ENCODE data around the gene NPY. TPM values are rescaled to one million over a fixed set of nuclear protein-coding genes. Genes with fewer than 3 reads are reported as not detected.

The NPY gene
- total and polyA plus RNA-seq, 10 of the 15 experiments (the other 5 are each of a cell fraction or from before 2014, with no cell fraction given): not detected

DNA sequence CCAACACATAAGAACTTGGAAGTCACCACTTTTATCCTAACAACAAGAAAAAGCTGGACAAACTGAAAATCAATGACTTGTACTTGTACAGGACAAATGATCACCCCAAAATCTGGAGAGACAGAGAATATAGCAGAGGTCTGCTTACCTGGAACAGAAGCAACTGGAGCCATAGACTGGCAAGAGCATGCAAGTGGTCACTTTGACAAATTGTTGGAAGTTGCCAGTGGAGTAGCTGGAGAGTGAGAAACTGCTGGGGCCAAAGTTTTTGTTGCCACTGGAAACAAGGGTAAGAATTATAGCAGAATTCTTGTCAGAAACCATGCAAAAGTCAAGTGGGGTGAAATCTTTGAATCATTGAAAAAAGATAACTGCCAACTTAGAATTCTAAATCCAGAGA lies 35.2 kb downstream of the NPY start (continued):
- TF ChIP-seq, protein P1, sequence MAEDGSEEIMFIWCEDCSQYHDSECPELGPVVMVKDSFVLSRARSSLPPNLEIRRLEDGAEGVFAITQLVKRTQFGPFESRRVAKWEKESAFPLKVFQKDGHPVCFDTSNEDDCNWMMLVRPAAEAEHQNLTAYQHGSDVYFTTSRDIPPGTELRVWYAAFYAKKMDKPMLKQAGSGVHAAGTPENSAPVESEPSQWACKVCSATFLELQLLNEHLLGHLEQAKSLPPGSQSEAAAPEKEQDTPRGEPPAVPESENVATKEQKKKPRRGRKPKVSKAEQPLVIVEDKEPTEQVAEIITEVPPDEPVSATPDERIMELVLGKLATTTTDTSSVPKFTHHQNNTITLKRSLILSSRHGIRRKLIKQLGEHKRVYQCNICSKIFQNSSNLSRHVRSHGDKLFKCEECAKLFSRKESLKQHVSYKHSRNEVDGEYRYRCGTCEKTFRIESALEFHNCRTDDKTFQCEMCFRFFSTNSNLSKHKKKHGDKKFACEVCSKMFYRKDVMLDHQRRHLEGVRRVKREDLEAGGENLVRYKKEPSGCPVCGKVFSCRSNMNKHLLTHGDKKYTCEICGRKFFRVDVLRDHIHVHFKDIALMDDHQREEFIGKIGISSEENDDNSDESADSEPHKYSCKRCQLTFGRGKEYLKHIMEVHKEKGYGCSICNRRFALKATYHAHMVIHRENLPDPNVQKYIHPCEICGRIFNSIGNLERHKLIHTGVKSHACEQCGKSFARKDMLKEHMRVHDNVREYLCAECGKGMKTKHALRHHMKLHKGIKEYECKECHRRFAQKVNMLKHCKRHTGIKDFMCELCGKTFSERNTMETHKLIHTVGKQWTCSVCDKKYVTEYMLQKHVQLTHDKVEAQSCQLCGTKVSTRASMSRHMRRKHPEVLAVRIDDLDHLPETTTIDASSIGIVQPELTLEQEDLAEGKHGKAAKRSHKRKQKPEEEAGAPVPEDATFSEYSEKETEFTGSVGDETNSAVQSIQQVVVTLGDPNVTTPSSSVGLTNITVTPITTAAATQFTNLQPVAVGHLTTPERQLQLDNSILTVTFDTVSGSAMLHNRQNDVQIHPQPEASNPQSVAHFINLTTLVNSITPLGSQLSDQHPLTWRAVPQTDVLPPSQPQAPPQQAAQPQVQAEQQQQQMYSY (CRISPR knock-in tag; IDR thresholded peaks at IDR 0.05): no peak
- TF ChIP-seq JUND (IDR thresholded peaks at IDR 0.05; ENCODE audit: low read depth, low read length): no peak
- TF ChIP-seq, protein P2, sequence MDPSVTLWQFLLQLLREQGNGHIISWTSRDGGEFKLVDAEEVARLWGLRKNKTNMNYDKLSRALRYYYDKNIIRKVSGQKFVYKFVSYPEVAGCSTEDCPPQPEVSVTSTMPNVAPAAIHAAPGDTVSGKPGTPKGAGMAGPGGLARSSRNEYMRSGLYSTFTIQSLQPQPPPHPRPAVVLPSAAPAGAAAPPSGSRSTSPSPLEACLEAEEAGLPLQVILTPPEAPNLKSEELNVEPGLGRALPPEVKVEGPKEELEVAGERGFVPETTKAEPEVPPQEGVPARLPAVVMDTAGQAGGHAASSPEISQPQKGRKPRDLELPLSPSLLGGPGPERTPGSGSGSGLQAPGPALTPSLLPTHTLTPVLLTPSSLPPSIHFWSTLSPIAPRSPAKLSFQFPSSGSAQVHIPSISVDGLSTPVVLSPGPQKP (IDR thresholded peaks at IDR 0.05; ENCODE audit: low read depth, low read length): no peak
- TF ChIP-seq CBX3 (IDR thresholded peaks at IDR 0.05; ENCODE audit: borderline replicate concordance, low read depth): no peak
- TF ChIP-seq ASH2L (IDR thresholded peaks at IDR 0.05; ENCODE audit: borderline replicate concordance, low read depth): no peak
- no peak for TF ChIP-seq IKZF2 (IDR thresholded peaks at IDR 0.05)
- TF ChIP-seq POLR2A (IDR thresholded peaks at IDR 0.05; ENCODE audit: low read depth, low read length): no peak
- no peak for TF ChIP-seq CBX5 (IDR thresholded peaks at IDR 0.05; ENCODE audit: low read depth)
- TF ChIP-seq ESRRA (IDR thresholded peaks at IDR 0.05; ENCODE audit: low read length): no peak

Data from GM12878 (cell line).